HepG2 (cell line): ENCODE measurements around the gene E2F3. TPM values are rescaled to one million over a fixed set of nuclear protein-coding genes. Genes with fewer than 3 reads are reported as not detected.

Experiments used
- ATAC-seq: fragments of 200-7000 bp; cut with Tn5 transposase; 3 replicates; pipeline ENCODE4 v1.9.1; 2020; ENCODE audit warnings: mild to moderate bottlenecking, moderate library complexity
- Bru-seq: library from RNA; stranded (reverse); fragments of 400-500 nt; gene quantifications from one replicate; lab custom pipeline; 2021; lab: Mats Ljungman, UMichigan
- BruChase-seq, 2 experiments: library from RNA; stranded (reverse); fragments of 400-500 nt; gene quantifications; one replicate each; lab custom pipeline; 2021; lab: Mats Ljungman, UMichigan
- BruUV-seq: library from RNA; stranded (reverse); fragments of 400-500 nt; replicated peaks from 2 replicates; lab custom pipeline; 2021; lab: Mats Ljungman, UMichigan
- CTCF ChIA-PET: fragments of 300-600 bp; formaldehyde crosslinking; extraction: SDS; loops from one replicate; lab custom pipeline; 2021; ENCODE audit warnings: low total read pairs, inconsistent platforms, low intra/inter-chr PET ratio; lab: Yijun Ruan, JAX
- POLR2A ChIA-PET: fragments of 350-600 bp; sonication (Branson Sonifier 250); formaldehyde crosslinking; loops from one replicate; lab custom pipeline; 2020; ENCODE audit warnings: antibody characterized with exemption, inconsistent platforms; lab: Yijun Ruan, JAX
- DNase-seq: peaks from one replicate; pipeline ENCODE4 v3.0.0-alpha.2; 2015; ENCODE audit warnings: low spot score
- FAIRE-seq: peaks from 3 replicates; lab custom pipeline; 2011; peaks lifted over from hg19 to GRCh38; lab: Jason Lieb, UNC
- H2AFZ ChIP-seq: one replicate; pipeline ENCODE4 v1.6.1; 2011; ENCODE audit warnings: low read length, inconsistent platforms
- H3K27ac ChIP-seq: fragments of 300-600 bp; 3 replicates; pipeline ENCODE4 v1.8.0; 2011; ENCODE audit warnings: mixed run types, mild to moderate bottlenecking, mixed read lengths, low read length, inconsistent platforms; ENCODE audit not compliant: insufficient read depth; ENCODE audit errors: extremely low read length
- H3K27me3 ChIP-seq, 2 experiments: fragments of 200-600 bp in 1 of 2; 2 replicates in 1 of 2; 3 replicates in 1 of 2; pipeline versions ENCODE4 v1.6.0 to v1.8.0; 2011; ENCODE audit warnings: low read length in 2 of 2, mild to moderate bottlenecking in 2 of 2, moderate library complexity in 2 of 2, inconsistent platforms in 1 of 2; ENCODE audit not compliant: insufficient read depth in 2 of 2, control insufficient read depth in 1 of 2
- H3K36me3 ChIP-seq, 2 experiments: fragments of 200-600 bp in 1 of 2; replicated peaks in 1 of 2; 2 replicates in 1 of 2; 3 replicates in 1 of 2; pipeline versions ENCODE4 v1.5.1 to v1.8.0; 2011; ENCODE audit warnings: low read length in 2 of 2, inconsistent platforms in 1 of 2; ENCODE audit not compliant: insufficient read depth in 2 of 2, control insufficient read depth in 1 of 2
- H3K4me1 ChIP-seq: 2 replicates; pipeline ENCODE4 v1.5.1; 2012; ENCODE audit warnings: low read length, inconsistent platforms; ENCODE audit not compliant: insufficient read depth
- H3K4me2 ChIP-seq: 2 replicates; pipeline ENCODE4 v1.6.0; 2011; ENCODE audit warnings: low read depth, low read length, inconsistent platforms
- H3K4me3 ChIP-seq, 3 experiments: fragments of 200-600 bp in 1 of 3; sonication (generic), shearing (Covaris generic) in 1 of 3; replicated peaks in 1 of 3; 2 replicates each; pipeline ENCODE4 v1.5.1; 2011 to 2016; ENCODE audit warnings: low read length in 3 of 3, inconsistent platforms in 2 of 3, low read depth in 2 of 3, mild to moderate bottlenecking in 2 of 3, control low read depth in 1 of 3, mixed read lengths in 1 of 3; ENCODE audit not compliant: insufficient read depth in 1 of 3
- H3K79me2 ChIP-seq: one replicate; pipeline ENCODE4 v1.6.1; 2011; ENCODE audit warnings: low read length, inconsistent platforms; ENCODE audit not compliant: insufficient read depth
- H3K9ac ChIP-seq: 2 replicates; pipeline ENCODE4 v1.6.0; 2011; ENCODE audit warnings: mild to moderate bottlenecking, low read depth, low read length, inconsistent platforms; ENCODE audit not compliant: insufficient read depth
- H3K9me3 ChIP-seq: 2 replicates; pipeline ENCODE4 v1.5.1; 2012; ENCODE audit warnings: mild to moderate bottlenecking, low read length
- H4K20me1 ChIP-seq: 2 replicates; pipeline ENCODE4 v1.6.0; 2011; ENCODE audit warnings: inconsistent platforms, mild to moderate bottlenecking, low read length, moderate library complexity; ENCODE audit not compliant: insufficient read depth
- DR1 ChIP-seq: sonication (generic); formaldehyde crosslinking; IDR thresholded peaks from 2 replicates; pipeline ENCODE4 v1.8.0; 2021; ENCODE audit warnings: mild to moderate bottlenecking, missing genetic modification reagents, inconsistent platforms
- JUND ChIP-seq: sonication (generic); formaldehyde crosslinking; IDR thresholded peaks from 2 replicates; pipeline ENCODE4 v1.8.0; 2022; ENCODE audit warnings: mild to moderate bottlenecking, missing genetic modification reagents
- MTA3 ChIP-seq: sonication (generic); formaldehyde crosslinking; IDR thresholded peaks from 2 replicates; pipeline ENCODE4 v1.4.0; 2020; ENCODE audit warnings: missing genetic modification reagents
- SP4 ChIP-seq: sonication (generic); formaldehyde crosslinking; IDR thresholded peaks from 2 replicates; pipeline ENCODE4 v1.8.1; 2023; ENCODE audit warnings: mild to moderate bottlenecking, missing genetic modification reagents
- ZNF121 ChIP-seq: sonication (generic); formaldehyde crosslinking; IDR thresholded peaks from 2 replicates; pipeline ENCODE4 v1.5.0; 2020; ENCODE audit warnings: mild to moderate bottlenecking, missing genetic modification reagents
- ZNF598 ChIP-seq: sonication (generic); formaldehyde crosslinking; IDR thresholded peaks from 2 replicates; pipeline ENCODE4 v1.5.1; 2020; ENCODE audit warnings: mild to moderate bottlenecking, missing genetic modification reagents, borderline replicate concordance
- WGBS: methylation state at CpG from one replicate; pipeline ENCODE4 v1.1.6; 2017; ENCODE audit warnings: low lambda C conversion rate; 5-methylcytosine and 5-hydroxymethylcytosine counted together
- in situ Hi-C: cut with HindIII; loops from 2 replicates; pipeline ENCODE4 v1.10.0; 2017; ENCODE audit warnings: low pct_unique_long_range_greater_than_20kb; ENCODE audit not compliant: extremely low pct_ligation_motif_present
- intact Hi-C: fragments of 100-400 bp; cut with micrococcal nuclease; formaldehyde crosslinking; loops from one replicate; pipeline ENCODE4 v1.10.0; 2022; ENCODE audit not compliant: unreplicated experiment
- long read RNA-seq, 2 experiments: library from RNA in 1 of 2; library from polyadenylated mRNA in 1 of 2; stranded (forward) in 1 of 2; unstranded in 1 of 2; transcript quantifications; one replicate each; pipeline ENCODE4 v2.0.0, GENCODE V29; 2019 to 2022
- polyA minus RNA-seq, 3 experiments: library from RNA; depleted of rRNA, polyadenylated mRNA; stranded (reverse); fragments of >200 nt; gene quantifications; 2 replicates each; pipeline ENCODE4 v1.2.3, GENCODE V29; 2011; ENCODE audit warnings: low replicate concordance in 1 of 3
- polyA plus RNA-seq, 8 experiments: library from polyadenylated mRNA; depleted of rRNA in 3 of 8; stranded (reverse) in 7 of 8; unstranded in 1 of 8; fragments of >200 nt; fragmentation: Illumina TruSeq in 4 of 8; extraction: Trizol in 4 of 8; gene quantifications; 2 replicates each; pipeline versions ENCODE4 v1.2.1 to v1.2.3, GENCODE V29; 2011 to 2016; ENCODE audit warnings: low read depth in 4 of 8, missing spikeins in 1 of 8, mixed read lengths in 1 of 8; ENCODE audit not compliant: insufficient read depth in 1 of 8
- total RNA-seq, 5 experiments: library from RNA; depleted of rRNA; stranded (reverse); fragments of >200 nt; fragmentation: Illumina TruSeq; extraction: Trizol; gene quantifications; 2 replicates each; pipeline ENCODE4 v1.2.3, GENCODE V29; 2016; ENCODE audit warnings: low read depth in 1 of 5
- TF ChIP-seq, protein P1 (sequence below): sonication (generic); formaldehyde crosslinking; IDR thresholded peaks from 2 replicates; pipeline ENCODE4 v1.4.0; 2020; ENCODE audit warnings: missing genetic modification reagents, mild to moderate bottlenecking, borderline replicate concordance
- TF ChIP-seq, protein P2 (sequence below): sonication (generic); formaldehyde crosslinking; IDR thresholded peaks from 2 replicates; pipeline ENCODE4 v1.4.0; 2020; ENCODE audit warnings: missing genetic modification reagents

E2F3 gene
- total RNA-seq (2016; rRNA removed; fragmentation: Illumina TruSeq; extraction: Trizol) (12.7 and 14.2 TPM in 2 replicates), polyA plus RNA-seq (2011; rRNA removed) (6.9 and 8.5 TPM in 2 replicates), polyA minus RNA-seq (2011; rRNA and poly(A)+ RNA removed; ENCODE audit: low replicate concordance) (5.7 and 12.9 TPM in 2 replicates), Bru-seq, nascent RNA (percentile 89 among the genes with signal in this experiment), BruChase-seq, experiment 1, labeled RNA remaining after a 6-hour chase (percentile 79 among the genes with signal in this experiment), BruChase-seq, experiment 2, labeled RNA remaining after a 2-hour chase (percentile 91 among the genes with signal in this experiment)
- total RNA-seq (2016; cell fraction: cytosol; rRNA removed; fragmentation: Illumina TruSeq; extraction: Trizol; ENCODE audit: low read depth) = 3.9 and 4.1 TPM in 2 replicates
- 12.3 and 12.7 TPM in 2 replicates for total RNA-seq (2016; cell fraction: insoluble cytoplasmic fraction; rRNA removed; fragmentation: Illumina TruSeq; extraction: Trizol)
- total RNA-seq (2016; cell fraction: membrane; rRNA removed; fragmentation: Illumina TruSeq; extraction: Trizol) = 7.4 and 7.6 TPM in 2 replicates
- 18.9 and 19.8 TPM in 2 replicates for total RNA-seq (2016; cell fraction: nucleus; rRNA removed; fragmentation: Illumina TruSeq; extraction: Trizol)
- 3.5 and 4.6 TPM in 2 replicates for polyA plus RNA-seq (2011; cell fraction: cytosol; rRNA removed)
- 11.4 and 11.9 TPM in 2 replicates for polyA plus RNA-seq (2011; cell fraction: nucleus; rRNA removed)
- 6.5 TPM in 2 replicates for polyA plus RNA-seq (2012)
- polyA plus RNA-seq (2016; cell fraction: cytosol; fragmentation: Illumina TruSeq; extraction: Trizol; ENCODE audit: low read depth) = 0.54 and 0.65 TPM in 2 replicates
- polyA plus RNA-seq (2016; cell fraction: insoluble cytoplasmic fraction; fragmentation: Illumina TruSeq; extraction: Trizol; ENCODE audit: low read depth) = 14.7 and 15.7 TPM in 2 replicates
- polyA plus RNA-seq (2016; cell fraction: membrane; fragmentation: Illumina TruSeq; extraction: Trizol; ENCODE audit: low read depth) = 3.0 and 3.5 TPM in 2 replicates
- 42.2 and 42.9 TPM in 2 replicates for polyA plus RNA-seq (2016; cell fraction: nucleus; fragmentation: Illumina TruSeq; extraction: Trizol; ENCODE audit: insufficient read depth, low read depth)
- polyA minus RNA-seq (2011; cell fraction: cytosol; rRNA and poly(A)+ RNA removed) = 6.1 and 6.4 TPM in 2 replicates
- 10.7 TPM in 2 replicates for polyA minus RNA-seq (2011; cell fraction: nucleus; rRNA and poly(A)+ RNA removed)
- long read RNA-seq, experiment 1, partial matches to known transcripts = 0 of 3 reads
- long read RNA-seq, experiment 1, other reads (novel, unspliced or antisense) = 3 of 3 reads
- long read RNA-seq, experiment 2, partial matches to known transcripts = 1 of 28 reads
- long read RNA-seq, experiment 2, other reads (novel, unspliced or antisense) = 27 of 28 reads

DNA sequence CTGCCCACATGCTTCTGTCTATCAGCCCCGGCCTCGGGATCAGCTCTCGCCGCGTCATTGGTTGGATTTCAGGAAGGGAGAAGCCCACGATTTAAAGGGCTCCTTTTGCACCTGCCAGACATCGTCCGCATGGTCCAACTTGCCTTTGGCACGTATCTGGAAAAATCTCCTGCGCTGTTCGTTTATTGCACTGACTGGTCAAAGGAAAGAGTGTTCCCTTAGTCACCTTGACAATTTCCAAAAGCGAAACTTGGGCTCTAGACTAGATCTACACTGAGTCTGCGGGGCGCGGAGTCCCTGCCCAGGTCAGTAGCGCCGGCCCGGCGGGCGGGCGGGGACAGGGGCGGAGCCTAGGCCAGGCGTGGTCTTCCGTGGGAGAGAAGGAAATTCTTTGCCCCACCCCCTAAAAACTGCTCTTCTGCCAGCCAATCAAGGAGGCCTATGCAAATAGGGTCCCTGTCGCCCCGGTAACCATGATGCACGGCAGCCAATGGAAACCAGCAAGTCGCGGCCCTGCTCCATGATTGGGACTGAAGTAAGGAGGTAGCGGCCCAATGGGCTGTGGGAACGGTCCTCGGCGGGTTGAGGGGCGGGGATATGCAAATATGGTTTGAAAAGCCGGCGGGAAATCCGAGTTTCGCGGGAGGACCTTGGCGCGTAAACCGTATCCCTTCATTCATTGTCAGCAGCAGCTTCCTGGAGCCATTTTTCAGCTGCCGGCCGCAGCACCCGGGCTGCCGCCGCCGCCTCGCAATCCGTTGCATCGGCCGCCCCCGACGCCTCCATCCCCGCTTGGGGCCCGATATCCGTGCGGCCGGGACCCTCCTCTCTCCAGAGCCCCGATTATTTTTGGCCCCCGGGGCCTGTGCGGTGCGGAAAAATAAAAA lies at the start of gene E2F3:
Gene E2F3 (plus strand): TSS at position 675 of the 887 bp plus-strand sequence. CDS start 354 bp downstream, outside the sequence.
- ATAC-seq (peak; percentile 88), FAIRE-seq (peak; percentile 98), DNase-seq (peak; percentile 100)
- WGBS = 2% methylated on average over 60 of the region's 63 CpGs
- peak within 1 kb of the TSS; percentile 83 to 92 (median 86) for H3K4me3 ChIP-seq
- intact Hi-C loops (loop anchor here (1.0 to 10.0 kb wide), 5 partner anchors 46 to 597 kb away; partner anchors contain the start of gene CDKAL1), in situ Hi-C loops (loop anchor here (5.0 kb wide), 1 partner anchor 126 kb away; no protein-coding TSS in a partner anchor)
- peak within 1 kb of the TSS; percentile 93 for H3K27ac ChIP-seq
- no peaks in the 10 kb centered on the region for H4K20me1 ChIP-seq
- peaks cover 27% of the 10 kb centered on the region for H3K79me2 ChIP-seq
- H3K9me3 ChIP-seq = no peaks in the 10 kb centered on the region
- peaks cover under 1 to 8% of the 10 kb centered on the region in 2 experiments; a peak in 2 of 5 replicates for H3K36me3 ChIP-seq
- peak within 1 kb of the TSS; percentile 98 for H3K4me2 ChIP-seq
- BruUV-seq = no TSS peak
- CTCF ChIA-PET = interaction anchor here (1.7 to 1.9 kb wide), 2 partner anchors 126 to 128 kb away, joined by 8 to 10 read pairs; no protein-coding TSS in a partner anchor
- H3K4me1 ChIP-seq = peaks cover 25% of the 10 kb centered on the region; the same call in 1 of the 2 replicates
- peaks cover 0 to 10% of the 10 kb centered on the region in 2 experiments; a peak in 1 of 5 replicates for H3K27me3 ChIP-seq
- H2AFZ ChIP-seq = peak within 1 kb of the TSS; percentile 94
- peak within 1 kb of the TSS; percentile 88 for H3K9ac ChIP-seq
- POLR2A ChIA-PET = no interaction called here
- TF ChIP-seq MTA3 (CRISPR knock-in tag) (no peak), SP4 (peak; percentile 92), ZNF598 (CRISPR knock-in tag) (peak; percentile 62; the same call in 1 of the 2 replicates), JUND (CRISPR knock-in tag) (no peak), ZNF121 (CRISPR knock-in tag) (peak; percentile 13; the same call in 1 of the 2 replicates), DR1 (CRISPR knock-in tag) (peak; percentile 89)
- TF ChIP-seq, protein P1, sequence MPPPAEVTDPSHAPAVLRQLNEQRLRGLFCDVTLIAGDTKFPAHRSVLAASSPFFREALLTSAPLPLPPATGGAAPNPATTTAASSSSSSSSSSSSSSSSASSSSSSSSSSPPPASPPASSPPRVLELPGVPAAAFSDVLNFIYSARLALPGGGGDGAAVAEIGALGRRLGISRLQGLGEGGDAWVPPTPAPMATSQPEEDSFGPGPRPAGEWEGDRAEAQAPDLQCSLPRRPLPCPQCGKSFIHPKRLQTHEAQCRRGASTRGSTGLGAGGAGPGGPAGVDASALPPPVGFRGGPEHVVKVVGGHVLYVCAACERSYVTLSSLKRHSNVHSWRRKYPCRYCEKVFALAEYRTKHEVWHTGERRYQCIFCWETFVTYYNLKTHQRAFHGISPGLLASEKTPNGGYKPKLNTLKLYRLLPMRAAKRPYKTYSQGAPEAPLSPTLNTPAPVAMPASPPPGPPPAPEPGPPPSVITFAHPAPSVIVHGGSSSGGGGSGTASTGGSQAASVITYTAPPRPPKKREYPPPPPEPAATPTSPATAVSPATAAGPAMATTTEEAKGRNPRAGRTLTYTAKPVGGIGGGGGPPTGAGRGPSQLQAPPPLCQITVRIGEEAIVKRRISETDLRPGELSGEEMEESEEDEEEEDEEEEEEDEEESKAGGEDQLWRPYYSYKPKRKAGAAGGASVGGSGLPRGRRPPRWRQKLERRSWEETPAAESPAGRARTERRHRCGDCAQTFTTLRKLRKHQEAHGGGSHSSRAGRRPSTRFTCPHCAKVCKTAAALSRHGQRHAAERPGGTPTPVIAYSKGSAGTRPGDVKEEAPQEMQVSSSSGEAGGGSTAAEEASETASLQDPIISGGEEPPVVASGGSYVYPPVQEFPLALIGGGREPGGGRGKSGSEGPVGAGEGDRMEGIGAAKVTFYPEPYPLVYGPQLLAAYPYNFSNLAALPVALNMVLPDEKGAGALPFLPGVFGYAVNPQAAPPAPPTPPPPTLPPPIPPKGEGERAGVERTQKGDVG (CRISPR knock-in tag) = 0 out of 2 replicates have a peak, but pooled peaks have one; percentile 26
- TF ChIP-seq, protein P2, sequence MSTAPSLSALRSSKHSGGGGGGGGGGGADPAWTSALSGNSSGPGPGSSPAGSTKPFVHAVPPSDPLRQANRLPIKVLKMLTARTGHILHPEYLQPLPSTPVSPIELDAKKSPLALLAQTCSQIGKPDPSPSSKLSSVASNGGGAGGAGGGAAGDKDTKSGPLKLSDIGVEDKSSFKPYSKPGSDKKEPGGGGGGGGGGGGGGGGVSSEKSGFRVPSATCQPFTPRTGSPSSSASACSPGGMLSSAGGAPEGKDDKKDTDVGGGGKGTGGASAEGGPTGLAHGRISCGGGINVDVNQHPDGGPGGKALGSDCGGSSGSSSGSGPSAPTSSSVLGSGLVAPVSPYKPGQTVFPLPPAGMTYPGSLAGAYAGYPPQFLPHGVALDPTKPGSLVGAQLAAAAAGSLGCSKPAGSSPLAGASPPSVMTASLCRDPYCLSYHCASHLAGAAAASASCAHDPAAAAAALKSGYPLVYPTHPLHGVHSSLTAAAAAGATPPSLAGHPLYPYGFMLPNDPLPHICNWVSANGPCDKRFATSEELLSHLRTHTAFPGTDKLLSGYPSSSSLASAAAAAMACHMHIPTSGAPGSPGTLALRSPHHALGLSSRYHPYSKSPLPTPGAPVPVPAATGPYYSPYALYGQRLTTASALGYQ = peak; percentile 87
